HepG2 (cell line): Measurements from ENCODE around the gene CPA5. TPM values are rescaled to one million over a fixed set of nuclear protein-coding genes. Genes with fewer than 3 reads are reported as not detected.

Source experiments
- DPF2 ChIP-seq: sonication (generic); formaldehyde crosslinking; IDR thresholded peaks from 2 replicates; pipeline ENCODE4 v1.4.0; 2020; ENCODE audit warnings: mild to moderate bottlenecking, low read depth, missing genetic modification reagents, borderline replicate concordance
- ELF1 ChIP-seq: sonication (generic); formaldehyde crosslinking; IDR thresholded peaks from 2 replicates; pipeline ENCODE4 v1.4.0; 2020; ENCODE audit warnings: missing genetic modification reagents
- PRDM10 ChIP-seq: sonication (generic); formaldehyde crosslinking; IDR thresholded peaks from 2 replicates; pipeline ENCODE4 v1.4.0; 2020; ENCODE audit warnings: low read depth, missing genetic modification reagents
- PREB ChIP-seq: sonication (generic); formaldehyde crosslinking; IDR thresholded peaks from 2 replicates; pipeline ENCODE4 v1.4.0; 2020; ENCODE audit warnings: missing genetic modification reagents
- RARA ChIP-seq: IDR thresholded peaks from 2 replicates; pipeline ENCODE4 v1.6.1; 2016; ENCODE audit warnings: missing genetic modification reagents, missing compliant biosample characterization
- SNRNP70 ChIP-seq: fragments of 200-400 bp; formaldehyde crosslinking; IDR thresholded peaks from 2 replicates; pipeline ENCODE4 v1.6.1; 2017; ENCODE audit warnings: mild to moderate bottlenecking, low read depth, low read length, moderate library complexity
- TFE3 ChIP-seq: IDR thresholded peaks from 2 replicates; pipeline ENCODE4 v1.6.1; 2016
- ZBTB46 ChIP-seq: sonication (generic); formaldehyde crosslinking; IDR thresholded peaks from 2 replicates; pipeline ENCODE4 v1.4.0; 2020; ENCODE audit warnings: mild to moderate bottlenecking, missing genetic modification reagents, borderline replicate concordance
- ZNF292 ChIP-seq: sonication (generic); formaldehyde crosslinking; IDR thresholded peaks from 2 replicates; pipeline ENCODE4 v1.8.1; 2022; ENCODE audit warnings: mild to moderate bottlenecking, low read depth, missing genetic modification reagents, borderline replicate concordance
- ZNF3 ChIP-seq: IDR thresholded peaks from 2 replicates; pipeline ENCODE4 v1.7.0; 2017; ENCODE audit warnings: inconsistent platforms
- ZNF564 ChIP-seq: sonication (generic); formaldehyde crosslinking; IDR thresholded peaks from 2 replicates; pipeline ENCODE4 v1.8.1; 2023; ENCODE audit warnings: mild to moderate bottlenecking, missing genetic modification reagents
- ZNF687 ChIP-seq: sonication (generic); formaldehyde crosslinking; IDR thresholded peaks from 2 replicates; pipeline ENCODE4 v1.5.1; 2020; ENCODE audit warnings: mild to moderate bottlenecking, missing genetic modification reagents, moderate library complexity
- ZNF709 ChIP-seq: sonication (generic); formaldehyde crosslinking; IDR thresholded peaks from 2 replicates; pipeline ENCODE4 v1.5.0; 2020; ENCODE audit warnings: mild to moderate bottlenecking, missing genetic modification reagents
- ZNF816 ChIP-seq: sonication (generic); formaldehyde crosslinking; IDR thresholded peaks from 2 replicates; pipeline ENCODE4 v1.8.0; 2022; ENCODE audit warnings: missing genetic modification reagents, mild to moderate bottlenecking, borderline replicate concordance
- polyA plus RNA-seq, 8 experiments: library from polyadenylated mRNA; depleted of rRNA in 3 of 8; stranded (reverse) in 7 of 8; unstranded in 1 of 8; fragments of >200 nt; fragmentation: Illumina TruSeq in 4 of 8; extraction: Trizol in 4 of 8; gene quantifications; 2 replicates each; pipeline versions ENCODE4 v1.2.1 to v1.2.3, GENCODE V29; 2011 to 2016; ENCODE audit warnings: low read depth in 4 of 8, missing spikeins in 1 of 8, mixed read lengths in 1 of 8; ENCODE audit not compliant: insufficient read depth in 1 of 8
- total RNA-seq, 5 experiments: library from RNA; depleted of rRNA; stranded (reverse); fragments of >200 nt; fragmentation: Illumina TruSeq; extraction: Trizol; gene quantifications; 2 replicates each; pipeline ENCODE4 v1.2.3, GENCODE V29; 2016; ENCODE audit warnings: low read depth in 1 of 5

CPA5 gene
- total and polyA plus RNA-seq, 2 of the 13 experiments (the other 11 are each of a cell fraction or from before 2014, with no cell fraction given): 0.48 TPM; not detected in 1

GRCh38 chr7:130369110-130369711, 24.6 kb downstream of the CPA5 start (continued):
- TF ChIP-seq PRDM10 (peak; percentile 77), ZBTB46 (no peak), ZNF3 (no peak), ZNF709 (CRISPR knock-in tag) (no peak), SNRNP70 (no peak), RARA (peak; percentile 39), ELF1 (CRISPR knock-in tag) (peak; percentile 76), ZNF816 (CRISPR knock-in tag) (no peak), TFE3 (peak; percentile 81), ZNF687 (CRISPR knock-in tag) (peak; percentile 52), PREB (CRISPR knock-in tag) (no peak), ZNF292 (CRISPR knock-in tag) (peak; percentile 23; the same call in 1 of the 2 replicates), ZNF564 (CRISPR knock-in tag) (no peak), DPF2 (0 out of 2 replicates have a peak, but pooled peaks have one; percentile 22)
